ENCODE results near the gene KRI1. TPM values are rescaled to one million over a fixed set of nuclear protein-coding genes. Genes with fewer than 3 reads are reported as not detected.
"Not testable (repeated sequence)": the region's sequence is repeated elsewhere in the genome, so short reads cannot be mapped to it uniquely, and the experiment has no call there.

KRI1 gene
- total RNA-seq, 1 donor: 5.6 TPM

- TF ChIP-seq CTCF (IDR thresholded peaks at IDR 0.05; ENCODE audit: insufficient read depth, low read depth, low read length): no peak
- peak; percentile 59 for DNase-seq (ENCODE audit: low read depth)
- H3K4me3 ChIP-seq (ENCODE audit: low read depth, low read length): peak within 1 kb of the TSS; percentile 86
These were observed 22.2 kb downstream of the KRI1 start, which contains the start of gene ATG4D for GRCh38 chr19:10543420-10544241. Gene ATG4D, plus strand, starts transcription at chr19:10543904. Its CDS starts 187 bp downstream, at chr19:10544091.

- DNase-seq (ENCODE audit: low read depth): no peak
- no peak for TF ChIP-seq CTCF (IDR thresholded peaks at IDR 0.05; ENCODE audit: insufficient read depth, low read depth, low read length)
- H3K4me3 ChIP-seq (ENCODE audit: low read depth, low read length): peak overlapping the region; percentile 86
These were observed 22.8 kb downstream of the KRI1 start for GRCh38 chr19:10543059-10543419.

- not testable (repeated sequence) for DNase-seq (ENCODE audit: low read depth); H3K4me3 ChIP-seq (ENCODE audit: low read depth, low read length)
These were observed 26.8 kb downstream of the KRI1 start for GRCh38 chr19:10539016-10539415.

GRCh38 chr19:10538204-10538983, 27.4 kb downstream of the KRI1 start:
- TF ChIP-seq CTCF (IDR thresholded peaks at IDR 0.05; ENCODE audit: insufficient read depth, low read depth, low read length): no peak

GRCh38 chr19:10537668-10538067, 28.1 kb downstream of the KRI1 start:
- no peak for DNase-seq (ENCODE audit: low read depth)

More at GRCh38 chr19:10538204-10538983, 27.4 kb downstream of the KRI1 start:
- H3K4me3 ChIP-seq (ENCODE audit: low read depth, low read length): no peak overlapping the region
- DNase-seq (ENCODE audit: low read depth): no peak

GRCh38 chr19:10535613-10536012, 30.2 kb downstream of the KRI1 start:
- no peak for TF ChIP-seq CTCF (IDR thresholded peaks at IDR 0.05; ENCODE audit: insufficient read depth, low read depth, low read length)
- H3K4me3 ChIP-seq (ENCODE audit: low read depth, low read length): no peak overlapping the region
- no peak for DNase-seq (ENCODE audit: low read depth)

More at GRCh38 chr19:10537668-10538067, 28.1 kb downstream of the KRI1 start:
- H3K4me3 ChIP-seq (ENCODE audit: low read depth, low read length): no peak overlapping the region
- no peak for TF ChIP-seq CTCF (IDR thresholded peaks at IDR 0.05; ENCODE audit: insufficient read depth, low read depth, low read length)

Data from fibroblast of villous mesenchyme (primary cell).